GM21447 (cell line): ENCODE results near the gene NPIPB13.
"Not testable (repeated sequence)": the region's sequence is repeated elsewhere in the genome, so short reads cannot be mapped to it uniquely, and the experiment has no call there.

Source experiments
- ATAC-seq: cut with Tn5 transposase; IDR thresholded peaks from one replicate; pipeline ENCODE4 v1.9.1; 2021; ENCODE audit not compliant: unreplicated experiment

Gene NPIPB13

DNA sequence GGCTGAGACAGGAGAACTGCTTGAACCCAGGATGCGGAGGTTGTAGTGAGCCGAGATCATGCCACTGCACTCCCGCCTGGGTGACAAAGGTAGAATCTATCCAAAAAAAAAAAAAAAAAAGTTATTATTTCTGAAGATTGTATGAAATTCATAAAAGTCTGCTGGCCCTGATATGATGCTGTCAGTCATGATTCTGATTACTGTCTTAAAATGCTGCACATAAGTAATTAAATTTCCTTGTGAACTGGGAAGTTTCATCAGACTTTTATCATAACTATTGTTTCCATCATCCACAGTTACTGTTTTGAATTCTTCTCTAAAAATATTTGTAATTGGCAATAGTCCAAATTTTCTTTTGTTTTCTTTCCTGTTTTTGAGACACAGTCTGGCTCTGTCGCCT lies at the start of gene NPIPB13:
TSS of gene NPIPB13 (minus strand) at position 101 of the 400 bp plus-strand sequence. CDS start 2,906 bp downstream, outside the sequence.
- ATAC-seq = not testable (repeated sequence)

- ATAC-seq = not testable (repeated sequence)
Observed at GRCh38 chr16:30282357-30282756, 34.1 kb upstream of the NPIPB13 start.

GRCh38 chr16:30278523-30278922 lies 30.2 kb upstream of the NPIPB13 start:
- ATAC-seq = not testable (repeated sequence)

- not testable (repeated sequence) for ATAC-seq
Observed at GRCh38 chr16:30217082-30217481, 31.2 kb downstream of the NPIPB13 start.

DNA sequence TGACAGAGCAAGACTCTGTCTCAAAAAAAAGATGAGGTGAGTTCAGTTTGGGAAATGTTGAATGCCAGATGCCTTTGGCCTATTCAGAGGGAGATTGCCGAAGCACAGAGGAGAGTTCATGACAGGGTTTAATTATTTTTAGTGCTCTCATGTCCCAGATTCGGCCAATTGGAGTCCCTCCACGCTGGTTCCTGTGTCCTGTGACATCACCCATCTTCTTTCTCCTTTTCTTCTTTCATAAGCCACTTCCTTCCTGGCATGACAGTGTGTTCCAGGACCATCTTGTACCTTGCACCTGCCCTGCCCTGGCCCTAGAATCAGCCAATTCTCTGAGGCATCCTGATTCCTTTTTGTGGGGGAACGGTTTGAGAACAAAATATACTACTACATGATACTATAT lies 36.9 kb downstream of the NPIPB13 start:
- not testable (repeated sequence) for ATAC-seq

DNA sequence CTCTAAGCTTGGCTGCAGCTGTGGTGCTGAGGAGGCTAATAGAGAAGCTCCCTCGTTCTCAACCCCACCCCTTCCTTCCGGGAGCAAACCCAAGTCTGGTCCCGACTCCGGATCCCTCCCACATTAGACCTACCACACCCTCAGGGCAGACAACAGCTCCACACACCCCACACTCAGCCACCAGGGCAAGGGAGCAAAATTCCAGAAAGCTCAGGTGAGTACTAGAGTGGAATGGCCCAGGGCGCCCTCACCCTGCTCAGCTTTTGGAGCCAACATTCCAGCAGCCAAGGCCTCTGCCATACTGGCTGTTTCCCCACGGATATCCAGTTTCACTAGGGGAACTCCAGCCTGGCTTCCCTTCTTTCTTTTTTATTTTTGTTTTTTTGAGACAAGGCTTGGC lies 39.2 kb downstream of the NPIPB13 start:
- ATAC-seq = not testable (repeated sequence)

DNA sequence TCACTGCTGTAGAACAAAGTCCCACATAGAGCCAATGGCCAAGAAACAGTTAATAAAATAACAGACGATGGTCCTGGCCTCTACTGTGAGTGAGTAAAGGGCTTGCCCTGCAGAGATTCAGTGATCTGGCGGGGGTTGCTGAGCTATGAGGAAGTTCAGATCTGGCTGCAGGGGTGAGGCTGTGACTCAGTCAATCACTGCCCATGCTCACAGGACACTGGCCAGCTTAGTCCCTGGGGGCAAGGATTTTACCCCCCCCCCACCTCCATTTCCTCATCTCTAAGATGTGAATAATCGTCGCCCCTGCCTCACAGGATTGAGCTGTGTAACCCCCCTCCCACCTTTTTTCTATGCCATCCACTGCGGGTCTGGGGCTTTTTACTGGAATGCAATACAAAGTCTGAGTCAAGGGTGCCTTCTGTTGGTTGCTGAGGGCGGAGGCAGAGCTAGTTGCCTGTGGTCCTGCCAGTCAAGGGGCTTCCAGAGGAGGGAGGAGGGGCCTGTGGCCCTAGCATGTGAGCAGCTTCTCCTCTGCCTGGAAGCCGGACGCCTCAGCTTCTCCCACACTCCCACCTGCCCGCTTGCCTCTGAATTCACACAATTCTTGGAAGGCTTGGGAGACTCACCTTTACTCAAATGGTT lies 41.1 kb downstream of the NPIPB13 start:
- ATAC-seq = not testable (repeated sequence)

GRCh38 chr16:30206252-30206651 lies 42.0 kb downstream of the NPIPB13 start:
- not testable (repeated sequence) for ATAC-seq

DNA sequence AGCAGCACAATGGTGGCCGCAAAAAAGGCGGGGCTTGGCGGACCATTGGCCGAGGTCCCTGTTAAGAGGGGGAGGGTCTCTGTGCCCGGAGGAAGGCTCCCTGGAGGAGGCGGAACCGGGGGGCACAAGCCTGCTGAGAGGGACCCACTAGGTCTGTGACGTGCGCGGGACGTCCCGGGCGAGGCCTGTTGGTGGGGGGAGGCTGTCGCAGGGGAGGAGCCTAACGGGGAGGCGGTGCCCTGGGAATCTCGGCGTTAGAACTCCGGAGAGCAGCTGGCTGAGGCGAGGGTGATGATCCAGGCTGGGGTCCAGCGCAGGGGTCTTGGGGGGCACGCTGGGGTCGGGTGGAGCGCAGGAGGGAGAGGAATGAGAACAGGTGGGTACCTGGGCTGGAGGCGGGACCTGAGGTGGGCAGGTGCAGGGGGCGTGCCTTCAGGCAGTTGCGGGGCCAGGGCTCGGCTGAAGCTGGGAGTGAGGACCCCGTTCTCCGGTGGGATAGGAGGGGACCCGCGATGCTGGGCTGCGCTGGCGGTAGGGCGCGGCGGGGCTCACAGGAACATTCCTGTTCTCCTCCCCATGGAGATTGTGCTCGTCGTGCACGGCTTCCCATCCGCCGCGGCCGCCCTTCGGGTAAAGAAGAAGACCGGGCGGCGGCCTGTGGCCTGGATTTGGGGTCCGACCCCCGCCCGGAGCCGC lies 42.6 kb downstream of the NPIPB13 start:
- ATAC-seq = not testable (repeated sequence)

DNA sequence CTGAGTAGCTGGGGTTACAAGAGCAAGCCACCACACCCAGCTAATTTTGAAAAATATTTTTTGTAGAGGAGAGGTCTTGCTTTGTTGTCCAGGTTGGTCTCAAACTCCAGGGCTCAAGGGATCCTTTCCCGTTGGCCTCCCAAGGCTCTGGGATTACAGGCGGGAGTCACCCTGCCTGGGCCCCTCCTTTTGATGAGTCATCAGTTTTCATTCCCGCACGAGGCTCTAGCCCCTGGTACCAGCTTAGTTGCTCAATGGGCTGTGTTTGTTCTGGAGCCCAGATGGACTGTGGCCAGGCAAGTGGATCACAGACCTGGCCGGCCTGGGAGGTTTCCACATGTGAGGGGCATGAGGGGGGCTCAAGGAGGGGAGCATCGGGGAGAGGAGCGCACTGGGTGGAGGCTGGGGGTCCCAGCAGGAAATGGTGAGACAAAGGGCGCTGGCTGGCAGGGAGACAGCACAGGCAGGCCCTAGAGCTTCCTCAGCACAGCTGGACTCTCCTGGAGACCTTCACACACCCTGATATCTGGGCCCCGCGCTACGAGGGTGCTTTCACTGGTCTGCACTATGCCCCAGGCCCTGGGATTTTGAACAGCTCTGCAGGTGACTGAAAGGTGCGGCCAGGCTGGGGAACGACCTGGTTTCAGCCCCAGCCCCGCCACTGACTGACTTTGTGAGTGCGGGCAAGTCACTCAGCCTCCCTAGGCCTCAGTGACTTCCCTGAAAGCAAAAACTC lies 48.5 kb downstream of the NPIPB13 start:
- ATAC-seq = not testable (repeated sequence)

DNA sequence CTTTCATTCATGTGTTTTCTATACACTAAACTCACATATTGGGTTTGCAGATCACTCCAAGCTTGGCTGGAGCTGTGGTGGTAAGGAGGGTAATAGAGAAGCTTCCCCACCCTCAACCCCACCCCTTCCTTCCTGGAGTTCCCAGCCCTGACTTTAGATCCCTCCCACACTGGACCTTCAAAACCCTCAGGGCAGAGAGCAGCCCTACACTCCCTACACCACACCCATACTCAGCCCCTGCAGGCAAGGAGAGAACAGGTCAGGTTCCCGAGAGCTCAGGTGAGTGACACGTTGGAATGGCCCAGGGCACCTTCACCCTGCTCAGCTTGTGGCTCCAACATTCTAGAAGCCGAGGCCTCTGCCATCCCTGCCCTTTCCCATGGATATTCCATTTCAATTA lies 49.2 kb downstream of the NPIPB13 start, which contains the start of gene SULT1A3:
TSS of gene SULT1A3 (plus strand) at position 207 of the 400 bp plus-strand sequence. CDS start 1,474 bp downstream, outside the sequence.
- ATAC-seq = not testable (repeated sequence)
